HCT116 (cell line): Measurements from ENCODE around the gene MYADM. TPM values are rescaled to one million over a fixed set of nuclear protein-coding genes. Genes with fewer than 3 reads are reported as not detected.

ENCODE experiments used
- ATAC-seq: fragments of 200-7000 bp; cut with Tn5 transposase; 2 replicates; pipeline ENCODE4 v1.9.1; 2020; ENCODE audit warnings: mild to moderate bottlenecking, moderate library complexity
- BruUV-seq: library from RNA; stranded (reverse); fragments of 400-500 nt; replicated peaks from 2 replicates; lab custom pipeline; 2021; lab: Mats Ljungman, UMichigan
- CTCF ChIA-PET: fragments of 300-600 bp; sonication (Branson Sonifier 250); formaldehyde crosslinking; loops from one replicate; lab custom pipeline; 2021; ENCODE audit warnings: antibody characterized with exemption; lab: Charles Lee
- POLR2A ChIA-PET: fragments of 300-600, 350-600 bp; sonication (Branson Sonifier 250); formaldehyde crosslinking; loops from one replicate; lab custom pipeline; 2021; ENCODE audit warnings: antibody characterized with exemption; lab: Charles Lee
- RAD21 ChIA-PET, 2 experiments: fragments of 300-600 bp; sonication (Branson Sonifier 250); formaldehyde crosslinking; loops; one replicate each; lab custom pipeline; 2023; ENCODE audit warnings: low total read pairs in 2 of 2; ENCODE audit not compliant: uncharacterized antibody in 2 of 2, unreplicated experiment in 2 of 2, low non-redundant PET in 1 of 2; lab: Charles Lee
- DNase-seq: peaks from one replicate; pipeline ENCODE4 v3.0.0-alpha.2; 2010; ENCODE audit warnings: low read depth, low spot score
- H2AFZ ChIP-seq: fragments of 200-600 bp; shearing (Covaris generic), sonication (generic); 2 replicates; pipeline ENCODE4 v1.6.1; 2017; ENCODE audit warnings: low read depth, mixed run types, mixed read lengths, antibody characterized with exemption, low read length; ENCODE audit not compliant: poor library complexity, severe bottlenecking
- H3K27ac ChIP-seq: 2 replicates; pipeline ENCODE4 v1.5.1; 2012; ENCODE audit warnings: low read depth, low read length
- H3K27me3 ChIP-seq: fragments of 200-600 bp; sonication (generic); 2 replicates; pipeline ENCODE4 v1.6.1; 2016; ENCODE audit warnings: mixed run types, low read length, mixed read lengths; ENCODE audit not compliant: insufficient read depth
- H3K36me3 ChIP-seq, 2 experiments: fragments of 200-500 bp in 1 of 2; fragments of 200-600 bp in 1 of 2; sonication (Bioruptor generic) in 1 of 2; sonication (generic) in 1 of 2; 2 replicates each; pipeline versions ENCODE4 v1.5.1 to v1.6.1; 2014 to 2016; ENCODE audit warnings: low read length in 2 of 2, inconsistent platforms in 1 of 2, mixed read lengths in 1 of 2, mixed run types in 1 of 2; ENCODE audit not compliant: insufficient read depth in 2 of 2, control insufficient read depth in 1 of 2
- H3K4me1 ChIP-seq, 2 experiments: fragments of 200-600 bp in 1 of 2; sonication (generic) in 1 of 2; 2 replicates each; pipeline versions ENCODE4 v1.5.1 to v1.6.1; 2012 to 2017; ENCODE audit warnings: low read length in 2 of 2, inconsistent platforms in 1 of 2, mild to moderate bottlenecking in 1 of 2, mixed read lengths in 1 of 2, mixed run types in 1 of 2, moderate library complexity in 1 of 2; ENCODE audit not compliant: insufficient read depth in 2 of 2, control insufficient read depth in 1 of 2
- H3K4me2 ChIP-seq: fragments of 200-600 bp; sonication (generic); 2 replicates; pipeline ENCODE4 v1.6.1; 2017; ENCODE audit warnings: mixed run types, low read length, mixed read lengths
- H3K4me3 ChIP-seq, 2 experiments: fragments of 200-600 bp in 1 of 2; sonication (generic) in 1 of 2; replicated peaks in 1 of 2; 2 replicates each; pipeline ENCODE4 v1.5.1; 2011 to 2016; ENCODE audit warnings: low read length in 2 of 2, control low read depth in 1 of 2, low read depth in 1 of 2, mild to moderate bottlenecking in 1 of 2, mixed read lengths in 1 of 2, mixed run types in 1 of 2
- H3K79me2 ChIP-seq: fragments of 200-600 bp; sonication (generic); 2 replicates; pipeline ENCODE4 v1.6.1; 2017; ENCODE audit warnings: mild to moderate bottlenecking, mixed run types, low read length, moderate library complexity, mixed read lengths; ENCODE audit not compliant: insufficient read depth
- H3K9ac ChIP-seq: fragments of 200-600 bp; sonication (generic); 2 replicates; pipeline ENCODE4 v1.6.1; 2016; ENCODE audit warnings: low read length, mixed read lengths
- H3K9me2 ChIP-seq: fragments of 200-600 bp; sonication (generic), shearing (Covaris generic); 2 replicates; pipeline ENCODE4 v1.6.1; 2017; ENCODE audit warnings: mixed run types, mild to moderate bottlenecking, moderate library complexity; ENCODE audit not compliant: insufficient read depth
- H3K9me3 ChIP-seq, 2 experiments: fragments of 200-500 bp in 1 of 2; fragments of 200-600 bp in 1 of 2; sonication (Bioruptor generic) in 1 of 2; sonication (generic) in 1 of 2; 2 replicates each; pipeline ENCODE4 v1.6.1; 2014 to 2017; ENCODE audit warnings: low read length in 2 of 2, mixed read lengths in 2 of 2, inconsistent platforms in 1 of 2, low read depth in 1 of 2, mild to moderate bottlenecking in 1 of 2, mixed run types in 1 of 2, moderate library complexity in 1 of 2; ENCODE audit not compliant: control insufficient read depth in 1 of 2, insufficient read depth in 1 of 2
- H4K20me1 ChIP-seq: fragments of 200-600 bp; sonication (generic), shearing (Covaris generic); 2 replicates; pipeline ENCODE4 v1.6.1; 2017; ENCODE audit warnings: mixed run types, mild to moderate bottlenecking, moderate library complexity; ENCODE audit not compliant: insufficient read depth
- CBX3 ChIP-seq: IDR thresholded peaks from 2 replicates; pipeline ENCODE4 v1.6.1; 2012; ENCODE audit warnings: low read depth
- CEBPB ChIP-seq: IDR thresholded peaks from 2 replicates; pipeline ENCODE4 v1.6.1; 2012; ENCODE audit warnings: low read depth
- EZH2phosphoT487 ChIP-seq: fragments of 200-600 bp; IDR thresholded peaks from 2 replicates; pipeline ENCODE4 v1.6.1; 2018; ENCODE audit warnings: antibody characterized with exemption, borderline replicate concordance
- FOSL1 ChIP-seq: IDR thresholded peaks from 2 replicates; pipeline ENCODE4 v1.6.1; 2012; ENCODE audit warnings: low read depth
- REST ChIP-seq: IDR thresholded peaks from 2 replicates; pipeline ENCODE4 v1.6.1; 2012; ENCODE audit warnings: low read depth
- SIN3A ChIP-seq: IDR thresholded peaks from 2 replicates; pipeline ENCODE4 v1.6.1; 2012; ENCODE audit warnings: low read depth
- TCF7L2 ChIP-seq: IDR thresholded peaks from 2 replicates; pipeline ENCODE4 v1.7.0; 2011; ENCODE audit warnings: borderline replicate concordance, inconsistent platforms; ENCODE audit not compliant: insufficient read depth, insufficient read length; ENCODE audit errors: extremely low read depth
- ZBTB33 ChIP-seq: IDR thresholded peaks from 2 replicates; pipeline ENCODE4 v1.6.1; 2011; ENCODE audit warnings: mild to moderate bottlenecking, low read length, moderate library complexity; ENCODE audit not compliant: insufficient replicate concordance; ENCODE audit errors: extremely low read depth
- intact Hi-C: fragments of 100-400 bp; cut with micrococcal nuclease; formaldehyde crosslinking; loops from 2 replicates; pipeline ENCODE4 v1.10.0; 2022
- total RNA-seq: library from RNA; stranded (reverse); gene quantifications from one replicate; pipeline ENCODE4 v1.2.1, GENCODE V29; 2021; ENCODE audit not compliant: unreplicated experiment

MYADM gene
- total RNA-seq, 1 experiment from 2014 or later = 79.6 TPM

- peak; percentile 63 for TF ChIP-seq REST
- TF ChIP-seq SIN3A = no peak
- no peak for TF ChIP-seq FOSL1
- TF ChIP-seq EZH2phosphoT487 = no peak
- H3K4me1 ChIP-seq = peaks cover 9 to 24% of the 10 kb centered on the region in 2 experiments; a peak in 3 of 4 replicates
- H3K36me3 ChIP-seq = no peaks in the 10 kb centered on the region
- H3K79me2 ChIP-seq = no peaks in the 10 kb centered on the region
- no peaks in the 10 kb centered on the region for H4K20me1 ChIP-seq
- H3K9ac ChIP-seq = no peak overlapping the region
- no peak overlapping the region for H3K27ac ChIP-seq
- intact Hi-C loops = loop anchor here (5.0 kb wide), 1 partner anchor 86 kb away; no protein-coding TSS in a partner anchor
- POLR2A ChIA-PET = no interaction called here
- no peak for ATAC-seq
- H3K9me2 ChIP-seq = no peaks in the 10 kb centered on the region
- no peaks in the 10 kb centered on the region for H3K27me3 ChIP-seq
- RAD21 ChIA-PET = no interaction called here
- CTCF ChIA-PET = no interaction called here
- DNase-seq = no peak
- no peak overlapping the region for H3K4me3 ChIP-seq
- H2AFZ ChIP-seq = no peak overlapping the region
- BruUV-seq = no TSS peak
- H3K9me3 ChIP-seq = no peaks in the 10 kb centered on the region
- H3K4me2 ChIP-seq = no peak overlapping the region
These were observed 29.0 kb downstream of the MYADM start for GRCh38 chr19:53896682-53897081.

- Histone ChIP-seq H3K36me3 (no peaks in the 10 kb centered on the region), H3K27me3 (no peaks in the 10 kb centered on the region), H2AFZ (no peak overlapping the region), H3K4me3 (no peak overlapping the region), H3K9me3 (no peaks in the 10 kb centered on the region), H4K20me1 (no peaks in the 10 kb centered on the region), H3K27ac (no peak overlapping the region), H3K9ac (no peak overlapping the region), H3K79me2 (no peaks in the 10 kb centered on the region), H3K4me2 (no peak overlapping the region), H3K4me1 (peaks cover 9 to 24% of the 10 kb centered on the region in 2 experiments; a peak in 3 of 4 replicates), H3K9me2 (no peaks in the 10 kb centered on the region)
- ChIA-PET RAD21 (no interaction called here), POLR2A (no interaction called here), CTCF (no interaction called here)
- ATAC-seq (no peak), DNase-seq (no peak)
- intact Hi-C loops = loop anchor here (5.0 kb wide), 1 partner anchor 85 kb away; no protein-coding TSS in a partner anchor
- BruUV-seq = no TSS peak
- TF ChIP-seq CEBPB (no peak), ZBTB33 (no peak), TCF7L2 (no peak), REST (no peak), SIN3A (no peak), EZH2phosphoT487 (no peak), CBX3 (no peak)
These were observed 29.8 kb downstream of the MYADM start for GRCh38 chr19:53897459-53897858.
